MM.1S (cell line): ENCODE results near the gene UBQLN1.

ENCODE experiments used
- DNase-seq: peaks from one replicate; pipeline ENCODE4 v3.0.0-alpha.2; 2015
- H2AFZ ChIP-seq: fragments of 300-600 bp; sonication (generic); 2 replicates; pipeline ENCODE4 v1.6.0; 2016; ENCODE audit warnings: antibody characterized with exemption, low read length
- H3F3A ChIP-seq: fragments of 300-600 bp; sonication (generic); 2 replicates; pipeline ENCODE4 v1.6.1; 2016; ENCODE audit warnings: mild to moderate bottlenecking, antibody characterized with exemption, low read length, moderate library complexity, mixed read lengths; ENCODE audit not compliant: insufficient read depth
- H3K27ac ChIP-seq: fragments of 300-600 bp; sonication (generic); 2 replicates; pipeline ENCODE4 v1.5.1; 2016; ENCODE audit warnings: mild to moderate bottlenecking, low read length
- H3K27me3 ChIP-seq: fragments of 300-600 bp; sonication (generic); replicated peaks from 2 replicates; pipeline ENCODE4 v1.6.0; 2016; ENCODE audit warnings: low read length; ENCODE audit not compliant: insufficient read depth
- H3K36me3 ChIP-seq: fragments of 300-600 bp; sonication (generic); replicated peaks from 2 replicates; pipeline ENCODE4 v1.6.1; 2016; ENCODE audit warnings: mild to moderate bottlenecking, low read length, mixed read lengths; ENCODE audit not compliant: insufficient read depth
- H3K4me1 ChIP-seq: fragments of 300-600 bp; sonication (generic); 2 replicates; pipeline ENCODE4 v1.6.1; 2016; ENCODE audit warnings: low read length, mixed read lengths
- H3K4me2 ChIP-seq: fragments of 300-600 bp; sonication (generic); 2 replicates; pipeline ENCODE4 v1.6.0; 2016; ENCODE audit warnings: low read depth, low read length
- H3K4me3 ChIP-seq: fragments of 300-600 bp; sonication (generic); 2 replicates; pipeline ENCODE4 v1.5.1; 2016; ENCODE audit warnings: low read length, mixed read lengths
- H3K79me2 ChIP-seq: fragments of 300-600 bp; sonication (generic); 2 replicates; pipeline ENCODE4 v1.6.1; 2016; ENCODE audit warnings: mixed run types, low read length, mixed read lengths
- H3K9ac ChIP-seq: fragments of 300-600 bp; sonication (generic); 2 replicates; pipeline ENCODE4 v1.6.1; 2016; ENCODE audit warnings: low read length, mixed read lengths
- H3K9me2 ChIP-seq: fragments of 300-600 bp; sonication (generic); replicated peaks from 2 replicates; pipeline ENCODE4 v1.6.1; 2016; ENCODE audit warnings: mild to moderate bottlenecking, low read length, mixed read lengths; ENCODE audit not compliant: insufficient read depth
- H3K9me3 ChIP-seq: fragments of 300-600 bp; sonication (generic); replicated peaks from 2 replicates; pipeline ENCODE4 v1.6.1; 2016; ENCODE audit warnings: mild to moderate bottlenecking, low read length, mixed read lengths; ENCODE audit not compliant: insufficient read depth
- H4K20me1 ChIP-seq: fragments of 300-600 bp; sonication (generic); 2 replicates; pipeline ENCODE4 v1.6.1; 2016; ENCODE audit warnings: mild to moderate bottlenecking, low read length, moderate library complexity, mixed read lengths; ENCODE audit not compliant: insufficient read depth
- CTCF ChIP-seq: fragments of 300-600 bp; sonication (generic); IDR thresholded peaks from 2 replicates; pipeline ENCODE4 v1.5.1; 2016; ENCODE audit warnings: antibody characterized with exemption, low read length, mixed read lengths
- EZH2 ChIP-seq: fragments of 300-600 bp; sonication (generic); optimal IDR thresholded peaks from 2 replicates; pipeline ENCODE3; 2017; ENCODE audit warnings: low read depth, mild to moderate bottlenecking, antibody characterized with exemption, low read length, mixed read lengths
- EZH2phosphoT487 ChIP-seq: fragments of 300-600 bp; sonication (generic); IDR thresholded peaks from 2 replicates; pipeline ENCODE4 v1.6.1; 2018; ENCODE audit warnings: antibody characterized with exemption, low read length

The UBQLN1 gene

GRCh38 chr9:83691492-83691891 is 16.3 kb downstream of the UBQLN1 start:
- TF ChIP-seq EZH2 (no peak), CTCF (no peak), EZH2phosphoT487 (no peak)
- Histone ChIP-seq H3K9me3 (no peaks in the 10 kb centered on the region), H3K4me2 (no peak overlapping the region), H2AFZ (no peak overlapping the region), H3K4me3 (no peak overlapping the region), H3K4me1 (no peaks in the 10 kb centered on the region), H4K20me1 (peaks cover 87% of the 10 kb centered on the region), H3K79me2 (peaks cover 100% of the 10 kb centered on the region), H3K27me3 (no peaks in the 10 kb centered on the region), H3K9me2 (no peaks in the 10 kb centered on the region), H3K9ac (no peak overlapping the region), H3K27ac (no peak overlapping the region), H3F3A (no peaks in the 10 kb centered on the region), H3K36me3 (no peaks in the 10 kb centered on the region)
- no peak for DNase-seq

GRCh38 chr9:83688921-83689320 is 18.8 kb downstream of the UBQLN1 start:
- H3K9ac ChIP-seq, result no peak overlapping the region
- no peaks in the 10 kb centered on the region for H3K27me3 ChIP-seq
- peaks cover 100% of the 10 kb centered on the region for H3K79me2 ChIP-seq
- no peak overlapping the region for H3K27ac ChIP-seq
- H3K4me3 ChIP-seq, result no peak overlapping the region
- no peaks in the 10 kb centered on the region for H3K9me3 ChIP-seq
- H3F3A ChIP-seq, result no peaks in the 10 kb centered on the region
- H2AFZ ChIP-seq, result no peak overlapping the region
- no peak for DNase-seq
- peaks cover 78% of the 10 kb centered on the region for H4K20me1 ChIP-seq
- TF ChIP-seq EZH2phosphoT487 (no peak), CTCF (no peak), EZH2 (no peak)
- no peaks in the 10 kb centered on the region for H3K9me2 ChIP-seq
- no peaks in the 10 kb centered on the region for H3K36me3 ChIP-seq
- H3K4me2 ChIP-seq, result no peak overlapping the region
- no peaks in the 10 kb centered on the region for H3K4me1 ChIP-seq

GRCh38 chr9:83681490-83681889 is 26.3 kb downstream of the UBQLN1 start:
- Histone ChIP-seq H3K79me2 (peaks cover 93% of the 10 kb centered on the region), H4K20me1 (peaks cover 24% of the 10 kb centered on the region), H3K4me1 (no peaks in the 10 kb centered on the region), H3K27me3 (no peaks in the 10 kb centered on the region), H3K4me3 (no peak overlapping the region), H3K36me3 (peaks cover 13% of the 10 kb centered on the region; the same call in 1 of the 2 replicates), H3K4me2 (no peak overlapping the region), H3F3A (no peaks in the 10 kb centered on the region), H3K9me3 (no peaks in the 10 kb centered on the region), H2AFZ (no peak overlapping the region), H3K9me2 (no peaks in the 10 kb centered on the region), H3K27ac (no peak overlapping the region), H3K9ac (no peak overlapping the region)
- DNase-seq, result no peak
- no peak for TF ChIP-seq EZH2phosphoT487
- TF ChIP-seq CTCF, result no peak
- TF ChIP-seq EZH2, result no peak
